Transverse colon (tissue), 4 donors: Measurements from ENCODE around the gene CEACAM1. TPM values are rescaled to one million over a fixed set of nuclear protein-coding genes. Genes with fewer than 3 reads are reported as not detected.
"Not testable (repeated sequence)": the region's sequence is repeated elsewhere in the genome, so short reads cannot be mapped to it uniquely, and the experiment has no call there.

Experiments used
- DNase-seq: peaks from one replicate; pipeline ENCODE4 v3.0.0-alpha.2; 2019
- H3K27ac ChIP-seq, 4 donors: fragments of 200-600 bp; sonication (generic); 2 replicates each; pipeline ENCODE4 v1.5.1; 2016 to 2018; ENCODE audit warnings: inconsistent platforms in 4 of 4
- H3K27me3 ChIP-seq: fragments of 200-600 bp; sonication (generic); 2 replicates; pipeline ENCODE4 v1.5.1; 2017; ENCODE audit warnings: inconsistent platforms
- H3K36me3 ChIP-seq, 4 donors: fragments of 200-600 bp; sonication (generic); 2 replicates each; pipeline ENCODE4 v1.5.1; 2017 to 2019; ENCODE audit warnings: inconsistent platforms in 4 of 4
- H3K4me1 ChIP-seq, 4 donors: fragments of 200-600 bp; sonication (generic); 2 replicates each; pipeline ENCODE4 v1.5.1; 2017 to 2020; ENCODE audit warnings: inconsistent platforms in 4 of 4
- H3K4me3 ChIP-seq, 4 donors: fragments of 200-600 bp; sonication (generic); 1 replicate in 1 of 4; 2 replicates in 3 of 4; pipeline versions ENCODE4 v1.5.1 to v1.6.1; 2017 to 2019; ENCODE audit warnings: inconsistent platforms in 4 of 4
- H3K9me3 ChIP-seq, 2 donors: fragments of 200-600 bp; sonication (generic); 2 replicates each; pipeline ENCODE4 v1.5.1; 2017 to 2019; ENCODE audit warnings: inconsistent platforms in 2 of 2
- CTCF ChIP-seq, 5 experiments: fragments of 200-600 bp in 3 of 5; fragments of 450-650 bp in 2 of 5; sonication (generic) in 3 of 5; IDR thresholded peaks; 1 replicate in 2 of 5; 2 replicates in 3 of 5; pipeline ENCODE4 v1.5.1; 2016 to 2017; ENCODE audit warnings: antibody characterized with exemption in 5 of 5, inconsistent platforms in 3 of 5, mild to moderate bottlenecking in 2 of 5, moderate library complexity in 1 of 5
- EP300 ChIP-seq: sonication (generic); formaldehyde crosslinking; IDR thresholded peaks from one replicate; pipeline ENCODE4 v1.6.1; 2017; ENCODE audit warnings: antibody characterized with exemption, low read depth
- POLR2A ChIP-seq: fragments of 450-650 bp; IDR thresholded peaks from one replicate; pipeline ENCODE4 v1.6.1; 2016; ENCODE audit warnings: antibody characterized with exemption, mild to moderate bottlenecking, moderate library complexity
- POLR2AphosphoS5 ChIP-seq, 3 donors: sonication (generic); formaldehyde crosslinking; IDR thresholded peaks; one replicate each; pipeline ENCODE4 v1.6.1; 2016; ENCODE audit warnings: antibody characterized with exemption in 3 of 3
- WGBS, 2 donors: methylation state at CpG; one replicate each; pipeline ENCODE4 v1.1.5; 2018; ENCODE audit warnings: low coverage in 1 of 2; 5-methylcytosine and 5-hydroxymethylcytosine counted together
- in situ Hi-C, 4 donors: fragments of 200-750 bp; cut with MboI; loops; one replicate each; pipeline versions ENCODE4 v1.15.0 to v1.15.1; 2017; ENCODE audit warnings: low sequenced_read_pairs in 3 of 4, low pct_ligation_motif_present in 1 of 4, low pct_unique_long_range_greater_than_20kb in 1 of 4
- intact Hi-C: fragments of 100-400 bp; cut with DNase I; formaldehyde crosslinking; loops from one replicate; pipeline ENCODE4 v1.15.1; 2023; ENCODE audit warnings: low total_unique reads
- total RNA-seq, 4 donors: library from RNA; depleted of rRNA; stranded (reverse); fragments of >200 nt; gene quantifications; one replicate each; pipeline ENCODE4 v1.1.0, GENCODE V29; 2016

CEACAM1 gene
- total RNA-seq, 4 donors from 2014 or later: 38.6 to 835 (median 564) TPM

- in situ Hi-C loops: loop anchor here in 1 of 4 donors (5.0 kb wide), 1 partner anchor 79 kb away; no protein-coding TSS in a partner anchor
- Histone ChIP-seq H3K36me3 (no peaks in the 10 kb centered on the region), H3K4me1 (peaks cover 6 to 17% (median 10%) of the 10 kb centered on the region in 4 donors), H3K27ac (no peak overlapping the region), H3K27me3 (no peaks in the 10 kb centered on the region), H3K9me3 (no peaks in the 10 kb centered on the region), H3K4me3 (no peak overlapping the region)
- DNase-seq: no peak
- intact Hi-C loops: no loop called here
- WGBS, 2 donors: 86% methylated on average over 3 of the region's 3 CpGs; no CpG with 5 or more reads in 1 of the 2 donors
- TF ChIP-seq POLR2AphosphoS5 (IDR thresholded peaks at IDR 0.05): no peak
- TF ChIP-seq EP300: no peak
- no peak for TF ChIP-seq POLR2A
- no peak for TF ChIP-seq CTCF (IDR thresholded peaks at IDR 0.05)
Observed at GRCh38 chr19:42531313-42531712, 3.0 kb upstream of the CEACAM1 start.

GRCh38 chr19:42529248-42529764 is 1.0 kb upstream of the CEACAM1 start:
- Histone ChIP-seq H3K36me3 (no peaks in the 10 kb centered on the region), H3K27ac (peak overlapping the region; percentile 78 to 88 (median 85)), H3K27me3 (no peaks in the 10 kb centered on the region), H3K4me3 (peak overlapping the region in 2 of 4 donors; percentile 21 to 53), H3K9me3 (no peaks in the 10 kb centered on the region), H3K4me1 (peaks cover 6 to 17% (median 10%) of the 10 kb centered on the region in 4 donors)
- peak; percentile 83 for DNase-seq
- TF ChIP-seq POLR2AphosphoS5 (IDR thresholded peaks at IDR 0.05): peak in 1 of 3 donors; percentile 17
- TF ChIP-seq CTCF (IDR thresholded peaks at IDR 0.05): peak; percentile 82 to 97 (median 92)
- TF ChIP-seq EP300: no peak
- no peak for TF ChIP-seq POLR2A
- in situ Hi-C loops (loop anchor here in 3 of 4 donors (5.0 to 10.0 kb wide), 2 partner anchors 75 to 77 kb away; no protein-coding TSS in a partner anchor), intact Hi-C loops (loop anchor here (1.0 kb wide), 1 partner anchor 79 kb away; no protein-coding TSS in a partner anchor)
- WGBS, 2 donors: 41% methylated on average over 3 of the region's 3 CpGs; no CpG with 5 or more reads in 1 of the 2 donors

- intact Hi-C loops (no loop called here), in situ Hi-C loops (loop anchor here in 3 of 4 donors (5.0 to 10.0 kb wide), 2 partner anchors 70 to 73 kb away; no protein-coding TSS in a partner anchor)
- Histone ChIP-seq H3K27ac (no peak overlapping the region), H3K36me3 (no peaks in the 10 kb centered on the region), H3K4me3 (peak overlapping the region in 1 of 4 donors; percentile 53), H3K4me1 (peaks cover 6 to 17% (median 10%) of the 10 kb centered on the region in 4 donors), H3K27me3 (no peaks in the 10 kb centered on the region), H3K9me3 (no peaks in the 10 kb centered on the region)
- no peak for TF ChIP-seq POLR2AphosphoS5 (IDR thresholded peaks at IDR 0.05)
- no peak for TF ChIP-seq CTCF (IDR thresholded peaks at IDR 0.05)
- TF ChIP-seq POLR2A: no peak
- TF ChIP-seq EP300: no peak
- DNase-seq: no peak
- 81 to 100% methylated on average over 1 to 2 of the region's 2 CpGs for WGBS, 2 donors
Observed at GRCh38 chr19:42524943-42525342, 3.3 kb downstream of the CEACAM1 start.

- no peaks in the 10 kb centered on the region for H3K27me3 ChIP-seq
- no peaks in the 10 kb centered on the region for H3K9me3 ChIP-seq
- 89 to 90% methylated on average over 2 to 5 of the region's 5 CpGs for WGBS, 2 donors
- no peak overlapping the region for H3K27ac ChIP-seq
- intact Hi-C loops: no loop called here
- in situ Hi-C loops: loop anchor here in 1 of 4 donors (10.0 kb wide), 1 partner anchor 69 kb away; no protein-coding TSS in a partner anchor
- no peak for DNase-seq
- H3K4me3 ChIP-seq: no peak overlapping the region
- TF ChIP-seq EP300 (no peak), CTCF (IDR thresholded peaks at IDR 0.05) (no peak), POLR2A (no peak), POLR2AphosphoS5 (IDR thresholded peaks at IDR 0.05) (no peak)
- peaks cover 6 to 17% (median 10%) of the 10 kb centered on the region in 4 donors for H3K4me1 ChIP-seq
- no peaks in the 10 kb centered on the region for H3K36me3 ChIP-seq
Observed at GRCh38 chr19:42524250-42524649, 4.0 kb downstream of the CEACAM1 start.

- H3K4me3 ChIP-seq, H3K27me3 ChIP-seq, H3K27ac ChIP-seq, DNase-seq, intact Hi-C loops, H3K9me3 ChIP-seq, H3K36me3 ChIP-seq, H3K4me1 ChIP-seq: not testable (repeated sequence)
- in situ Hi-C loops: loop anchor here in 1 of 4 donors (10.0 kb wide), 1 partner anchor 67 kb away; no protein-coding TSS in a partner anchor
- 91 to 94% methylated on average over 5 to 12 of the region's 12 CpGs for WGBS, 2 donors
Observed at GRCh38 chr19:42522262-42522661, 6.0 kb downstream of the CEACAM1 start.
